Adrenal gland (tissue), 12 donors: Measurements from ENCODE around the gene TPX2. TPM values are rescaled to one million over a fixed set of nuclear protein-coding genes. Genes with fewer than 3 reads are reported as not detected.

Source experiments
- DNase-seq, 7 donors: peaks; one replicate each; pipeline ENCODE4 v3.0.0-alpha.2; 2019 to 2020
- H3K27ac ChIP-seq, 5 donors: fragments of 200-600 bp; sonication (generic) in 4 of 5; 1 replicate in 3 of 5; 2 replicates in 2 of 5; pipeline versions ENCODE4 v1.5.1 to v1.8.0; 2016 to 2020; ENCODE audit warnings: mild to moderate bottlenecking in 1 of 5
- H3K27me3 ChIP-seq: fragments of 200-600 bp; 2 replicates; pipeline ENCODE4 v1.8.0; 2021
- H3K36me3 ChIP-seq, 2 donors: fragments of 200-600 bp; replicated peaks in 1 of 2; 1 replicate in 1 of 2; 2 replicates in 1 of 2; pipeline versions ENCODE4 v1.5.1 to v1.8.0; 2018 to 2022
- H3K4me1 ChIP-seq, 2 donors: fragments of 200-600 bp; replicated peaks in 1 of 2; 1 replicate in 1 of 2; 2 replicates in 1 of 2; pipeline versions ENCODE4 v1.5.1 to v1.8.0; 2018 to 2021
- H3K4me3 ChIP-seq, 4 donors: fragments of 200-600 bp; sonication (generic) in 3 of 4; one replicate each; pipeline ENCODE4 v1.5.1; 2016 to 2018
- H3K9me3 ChIP-seq, 3 donors: fragments of 200-600 bp; sonication (generic) in 1 of 3; replicated peaks in 1 of 3; 1 replicate in 2 of 3; 2 replicates in 1 of 3; pipeline versions ENCODE4 v1.5.1 to v1.8.0; 2016 to 2021
- CTCF ChIP-seq, 6 experiments: fragments of 450-650 bp in 4 of 6; fragments of 200-600 bp in 2 of 6; sonication (generic) in 1 of 6; IDR thresholded peaks; 1 replicate in 5 of 6; 2 replicates in 1 of 6; pipeline versions ENCODE4 v1.5.1 to v1.8.0; 2016 to 2021; ENCODE audit warnings: antibody characterized with exemption in 6 of 6, mild to moderate bottlenecking in 2 of 6, moderate library complexity in 1 of 6
- POLR2A ChIP-seq, 2 donors: fragments of 450-650 bp; IDR thresholded peaks; one replicate each; pipeline ENCODE4 v1.6.1; 2017; ENCODE audit warnings: antibody characterized with exemption in 2 of 2, mild to moderate bottlenecking in 2 of 2, moderate library complexity in 1 of 2
- WGBS, 4 donors: extraction: QIAGEN DNeasy Blood & Tissue Kit in 2 of 4; methylation state at CpG; one replicate each; pipeline versions ENCODE4 v1.1.5 to v1.1.7; 2013 to 2017; 5-methylcytosine and 5-hydroxymethylcytosine counted together
- intact Hi-C, 2 donors: fragments of 100-400 bp; cut with DNase I; formaldehyde crosslinking; loops; one replicate each; pipeline versions ENCODE4 v1.14.1 to v1.15.0; 2022 to 2023
- polyA plus RNA-seq, 3 donors: library from polyadenylated mRNA; stranded (reverse); fragments of 200-250 nt in 2 of 3; fragments of 350-450 nt in 1 of 3; fragmentation: Illumina TruSeq in 1 of 3; extraction: RNeasy Lipid Tissue Mini Kit (QIAGEN cat#74804) in 1 of 3; gene quantifications; one replicate each; pipeline ENCODE4 v1.2.3, GENCODE V29; 2013 to 2014
- total RNA-seq, 9 donors: library from RNA; depleted of rRNA in 4 of 9; stranded (reverse); fragments of >200 nt in 4 of 9; fragments of 120-200 nt in 1 of 9; fragmentation: NEBNext Ultra II Directional in 1 of 9; extraction: Animal tissue kit (Norgen Biotek cat#: 25700) in 1 of 9; gene quantifications; one replicate each; pipeline versions ENCODE4 v1.1.0 to v1.2.4, GENCODE V29; 2013 to 2023
- donor health status: healthy with polysubstance abuse.
- donor health status: Bipolar disorder and iron deficiency.
- donor health status: DM: yes; HTN: yes; CAD: no.
- donor health status: DM: no; HTN: no; CAD: no.
- donor health status: DM: no; HTN: no; CAD: no.
- donor health status: DM: yes; HTN: yes; CAD: no.

TPX2 gene
- total and polyA plus RNA-seq, 12 donors = 0.40 to 22.6 (median 2.5) TPM

DNA sequence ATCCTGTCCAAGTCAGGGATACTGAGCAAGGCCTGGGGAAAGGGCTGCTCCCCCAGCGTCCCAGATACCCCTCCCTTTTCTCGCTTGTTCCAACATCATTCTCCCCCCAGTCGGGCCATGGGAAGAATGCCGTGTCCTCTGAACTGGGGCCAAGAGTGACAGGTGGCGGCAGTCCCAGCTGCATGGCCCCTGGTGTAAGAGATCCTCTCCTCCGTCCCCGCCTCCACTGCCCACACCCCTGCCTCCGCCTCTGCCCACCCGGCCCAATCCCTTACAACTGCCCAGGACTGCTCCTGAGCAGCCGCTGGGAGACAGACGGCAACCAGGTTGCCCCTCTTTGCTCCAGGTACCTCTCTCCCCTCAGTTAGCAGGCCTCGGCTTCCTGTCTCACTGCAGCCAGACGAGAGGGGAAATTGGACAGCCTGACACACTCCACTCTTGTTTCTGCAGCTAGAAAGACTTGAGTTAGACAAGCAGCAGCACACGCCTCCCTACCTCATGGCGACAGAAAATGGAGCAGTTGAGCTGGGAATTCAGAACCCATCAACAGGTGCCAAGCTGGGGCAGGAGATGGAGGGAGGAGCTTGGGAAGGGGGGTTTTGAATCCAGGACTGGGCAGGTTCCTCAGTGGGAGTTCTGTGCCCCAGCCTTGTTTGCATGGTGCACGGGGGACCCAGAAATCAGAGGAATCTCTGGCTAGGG is 80.1 kb downstream of the TPX2 start, which contains the start of gene MYLK2:
MYLK2 (plus strand) TSS at position 274 of the 702 bp plus-strand sequence; CDS start at position 499, 225 bp downstream.
- DNase-seq = no peak
- 77 to 83% (median 81%) methylated on average over 16 of the region's 16 CpGs for WGBS, 4 donors

GRCh38 chr20:31820228-31820627 is 81.1 kb downstream of the TPX2 start:
- Histone ChIP-seq H3K36me3 (no peaks in the 10 kb centered on the region), H3K4me3 (no peak overlapping the region), H3K27ac (no peak overlapping the region), H3K4me1 (peaks cover 0 to 3% of the 10 kb centered on the region in 2 donors), H3K27me3 (no peaks in the 10 kb centered on the region), H3K9me3 (no peaks in the 10 kb centered on the region)
- TF ChIP-seq CTCF (IDR thresholded peaks at IDR 0.05) (no peak), POLR2A (IDR thresholded peaks at IDR 0.05) (no peak)
- intact Hi-C loops = loop anchor here (5.0 to 10.0 kb wide), 2 partner anchors 205 to 212 kb away; no protein-coding TSS in a partner anchor
- no peak for DNase-seq
- 59 to 81% (median 80%) methylated on average over 1 to 6 of the region's 6 CpGs for WGBS, 4 donors

More for the DNA sequence above, 80.1 kb downstream of the TPX2 start, which contains the start of gene MYLK2:
- no peak within 1 kb of the TSS for H3K27ac ChIP-seq
- H3K4me3 ChIP-seq = no peak within 1 kb of the TSS
- intact Hi-C loops = no loop called here
- no peaks in the 10 kb centered on the region for H3K9me3 ChIP-seq
- H3K36me3 ChIP-seq = no peaks in the 10 kb centered on the region
- H3K4me1 ChIP-seq = peaks cover 0 to 3% of the 10 kb centered on the region in 2 donors
- TF ChIP-seq CTCF (IDR thresholded peaks at IDR 0.05) (no peak), POLR2A (IDR thresholded peaks at IDR 0.05) (no peak)
- no peaks in the 10 kb centered on the region for H3K27me3 ChIP-seq

GRCh38 chr20:31821427-31821826 is 82.3 kb downstream of the TPX2 start:
- intact Hi-C loops = loop anchor here (5.0 to 10.0 kb wide), 2 partner anchors 203 to 211 kb away; no protein-coding TSS in a partner anchor
- Histone ChIP-seq H3K27me3 (no peaks in the 10 kb centered on the region), H3K4me1 (peaks cover 0 to 3% of the 10 kb centered on the region in 2 donors), H3K9me3 (no peaks in the 10 kb centered on the region), H3K36me3 (no peaks in the 10 kb centered on the region), H3K4me3 (no peak overlapping the region), H3K27ac (no peak overlapping the region)
- no peak for DNase-seq
- TF ChIP-seq POLR2A (IDR thresholded peaks at IDR 0.05) (no peak), CTCF (IDR thresholded peaks at IDR 0.05) (no peak)
- 44 to 68% (median 51%) methylated on average over 2 to 5 of the region's 5 CpGs for WGBS, 4 donors

GRCh38 chr20:31822421-31823330 is 83.6 kb downstream of the TPX2 start:
- intact Hi-C loops = loop anchor here (5.0 to 10.0 kb wide), 2 partner anchors 202 to 210 kb away; no protein-coding TSS in a partner anchor
- H3K27ac ChIP-seq = no peak overlapping the region
- WGBS, 4 donors = 2 to 13% (median 4%) methylated on average over 4 to 29 of the region's 29 CpGs
- TF ChIP-seq POLR2A (IDR thresholded peaks at IDR 0.05) (no peak), CTCF (IDR thresholded peaks at IDR 0.05) (peak; percentile 97 to 100 (median 98))
- peak overlapping the region in 1 of 4 donors; percentile 3 for H3K4me3 ChIP-seq
- H3K4me1 ChIP-seq = peaks cover 0 to 3% of the 10 kb centered on the region in 2 donors
- H3K9me3 ChIP-seq = no peaks in the 10 kb centered on the region
- no peaks in the 10 kb centered on the region for H3K27me3 ChIP-seq
- DNase-seq = peak; percentile 76 to 89 (median 81)
- no peaks in the 10 kb centered on the region for H3K36me3 ChIP-seq
